DND-41 (cell line): ENCODE measurements around the gene MYH15.

Source experiments
- ATAC-seq: fragments of 200-7000 bp; cut with Tn5 transposase; 3 replicates; pipeline ENCODE4 v1.9.1; 2021; ENCODE audit warnings: low read depth; ENCODE audit not compliant: insufficient read depth
- DNase-seq: peaks from one replicate; pipeline ENCODE4 v3.0.0-alpha.2; 2020
- H2AFZ ChIP-seq: 2 replicates; pipeline ENCODE4 v1.6.0; 2012; ENCODE audit warnings: low read depth, low read length
- H3K27ac ChIP-seq: 2 replicates; pipeline ENCODE4 v1.5.1; 2012; ENCODE audit warnings: low read length, inconsistent platforms
- H3K27me3 ChIP-seq: fragments of 200-600 bp; sonication (generic); 2 replicates; pipeline ENCODE4 v1.6.0; 2012; ENCODE audit warnings: low read length, mild to moderate bottlenecking, inconsistent platforms; ENCODE audit not compliant: insufficient read depth, poor library complexity
- H3K36me3 ChIP-seq: 2 replicates; pipeline ENCODE4 v1.5.1; 2012; ENCODE audit warnings: low read length, inconsistent platforms; ENCODE audit not compliant: insufficient read depth
- H3K4me1 ChIP-seq: 2 replicates; pipeline ENCODE4 v1.5.1; 2012; ENCODE audit warnings: mild to moderate bottlenecking, low read length; ENCODE audit not compliant: insufficient read depth
- H3K4me2 ChIP-seq: 2 replicates; pipeline ENCODE4 v1.6.0; 2012; ENCODE audit warnings: mild to moderate bottlenecking, moderate library complexity, low read length, inconsistent platforms; ENCODE audit not compliant: insufficient read depth
- H3K4me3 ChIP-seq, 2 experiments: fragments of 200-600 bp in 1 of 2; shearing (Covaris generic) in 1 of 2; 2 replicates each; pipeline ENCODE4 v1.5.1; 2012 to 2016; ENCODE audit warnings: inconsistent platforms in 2 of 2, low read length in 2 of 2, mild to moderate bottlenecking in 2 of 2, low read depth in 1 of 2, moderate library complexity in 1 of 2
- H3K79me2 ChIP-seq: 2 replicates; pipeline ENCODE4 v1.6.0; 2012; ENCODE audit warnings: low read length, inconsistent platforms; ENCODE audit not compliant: insufficient read depth
- H3K9ac ChIP-seq: 2 replicates; pipeline ENCODE4 v1.6.0; 2012; ENCODE audit warnings: low read depth, mild to moderate bottlenecking, inconsistent platforms, low read length, moderate library complexity
- H3K9me3 ChIP-seq: 2 replicates; pipeline ENCODE4 v1.5.1; 2012; ENCODE audit warnings: low read length, moderate library complexity, mild to moderate bottlenecking, inconsistent platforms; ENCODE audit not compliant: insufficient read depth, severe bottlenecking
- H4K20me1 ChIP-seq: 2 replicates; pipeline ENCODE4 v1.6.0; 2012; ENCODE audit warnings: low read length; ENCODE audit not compliant: insufficient read depth
- CTCF ChIP-seq: IDR thresholded peaks from 2 replicates; pipeline ENCODE4 v1.5.1; 2012; ENCODE audit warnings: borderline replicate concordance, low read length, moderate library complexity, mild to moderate bottlenecking; ENCODE audit not compliant: poor library complexity, severe bottlenecking; ENCODE audit errors: extremely low read depth
- EZH2 ChIP-seq: IDR thresholded peaks from 3 replicates; pipeline ENCODE4 v1.6.1; 2012; ENCODE audit warnings: borderline replicate concordance, low read depth, mild to moderate bottlenecking, moderate library complexity, low read length, inconsistent platforms; ENCODE audit not compliant: severe bottlenecking

MYH15 gene

GRCh38 chr3:108359011-108359410 is 151.4 kb downstream of the MYH15 start:
- TF ChIP-seq CTCF: no peak
- no peak for TF ChIP-seq EZH2
- no peaks in the 10 kb centered on the region for H3K36me3 ChIP-seq
- DNase-seq (no peak), ATAC-seq (no peak)
- no peaks in the 10 kb centered on the region for H3K9me3 ChIP-seq
- H3K9ac ChIP-seq: no peak overlapping the region
- no peaks in the 10 kb centered on the region for H3K79me2 ChIP-seq
- H3K4me1 ChIP-seq: no peaks in the 10 kb centered on the region
- H3K27ac ChIP-seq: no peak overlapping the region
- H3K27me3 ChIP-seq: no peaks in the 10 kb centered on the region
- H3K4me3 ChIP-seq: no peak overlapping the region
- no peaks in the 10 kb centered on the region for H4K20me1 ChIP-seq
- no peak overlapping the region for H3K4me2 ChIP-seq
- no peak overlapping the region for H2AFZ ChIP-seq

- Histone ChIP-seq H3K9ac (no peak overlapping the region), H3K4me2 (no peak overlapping the region), H3K36me3 (no peaks in the 10 kb centered on the region), H3K4me3 (no peak overlapping the region), H2AFZ (no peak overlapping the region), H3K27ac (no peak overlapping the region), H3K79me2 (no peaks in the 10 kb centered on the region), H3K9me3 (no peaks in the 10 kb centered on the region), H3K4me1 (no peaks in the 10 kb centered on the region), H3K27me3 (no peaks in the 10 kb centered on the region), H4K20me1 (no peaks in the 10 kb centered on the region)
- TF ChIP-seq CTCF (no peak), EZH2 (no peak)
- DNase-seq: no peak
- no peak for ATAC-seq
Observed at GRCh38 chr3:108357042-108357441, 153.4 kb downstream of the MYH15 start.

GRCh38 chr3:108354562-108354961 is 155.8 kb downstream of the MYH15 start:
- Histone ChIP-seq H4K20me1 (no peaks in the 10 kb centered on the region), H3K9me3 (no peaks in the 10 kb centered on the region), H3K36me3 (no peaks in the 10 kb centered on the region), H3K4me2 (no peak overlapping the region), H3K4me1 (no peaks in the 10 kb centered on the region), H2AFZ (no peak overlapping the region), H3K9ac (no peak overlapping the region), H3K4me3 (no peak overlapping the region), H3K27ac (no peak overlapping the region), H3K79me2 (no peaks in the 10 kb centered on the region), H3K27me3 (no peaks in the 10 kb centered on the region)
- TF ChIP-seq EZH2: no peak
- no peak for TF ChIP-seq CTCF
- DNase-seq (no peak), ATAC-seq (no peak)

- no peaks in the 10 kb centered on the region for H3K9me3 ChIP-seq
- H3K79me2 ChIP-seq: no peaks in the 10 kb centered on the region
- ATAC-seq (no peak), DNase-seq (no peak)
- no peaks in the 10 kb centered on the region for H3K4me1 ChIP-seq
- H3K4me2 ChIP-seq: no peak overlapping the region
- no peak overlapping the region for H2AFZ ChIP-seq
- H3K27ac ChIP-seq: no peak overlapping the region
- H3K27me3 ChIP-seq: no peaks in the 10 kb centered on the region
- H4K20me1 ChIP-seq: no peaks in the 10 kb centered on the region
- no peaks in the 10 kb centered on the region for H3K36me3 ChIP-seq
- no peak overlapping the region for H3K9ac ChIP-seq
- TF ChIP-seq CTCF: no peak
- H3K4me3 ChIP-seq: no peak overlapping the region
Observed at GRCh38 chr3:108352176-108352575, 158.2 kb downstream of the MYH15 start.
